ENCODE data around the gene SPACA5B.

DNA sequence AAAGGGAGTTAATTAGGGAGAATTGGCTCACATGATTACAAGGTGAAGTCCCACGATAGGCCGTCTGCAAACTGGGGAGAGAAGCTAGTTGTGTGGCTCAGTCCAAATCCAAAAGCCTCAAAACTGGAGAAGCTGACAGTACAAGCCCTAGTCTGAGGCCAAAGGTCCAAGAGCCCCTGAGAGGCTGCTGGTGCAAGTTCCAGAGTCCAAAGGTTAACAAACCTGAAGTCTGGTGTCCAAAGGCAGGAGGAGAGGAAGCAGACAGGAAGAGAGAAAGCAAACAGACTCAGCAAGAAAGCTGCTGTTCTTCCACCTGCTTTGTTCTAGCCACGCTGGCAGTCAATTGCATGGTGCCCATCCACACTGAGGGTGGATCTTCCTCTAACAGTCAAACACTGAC is 29.0 kb upstream of the SPACA5B start:
- TF ChIP-seq, protein P1, sequence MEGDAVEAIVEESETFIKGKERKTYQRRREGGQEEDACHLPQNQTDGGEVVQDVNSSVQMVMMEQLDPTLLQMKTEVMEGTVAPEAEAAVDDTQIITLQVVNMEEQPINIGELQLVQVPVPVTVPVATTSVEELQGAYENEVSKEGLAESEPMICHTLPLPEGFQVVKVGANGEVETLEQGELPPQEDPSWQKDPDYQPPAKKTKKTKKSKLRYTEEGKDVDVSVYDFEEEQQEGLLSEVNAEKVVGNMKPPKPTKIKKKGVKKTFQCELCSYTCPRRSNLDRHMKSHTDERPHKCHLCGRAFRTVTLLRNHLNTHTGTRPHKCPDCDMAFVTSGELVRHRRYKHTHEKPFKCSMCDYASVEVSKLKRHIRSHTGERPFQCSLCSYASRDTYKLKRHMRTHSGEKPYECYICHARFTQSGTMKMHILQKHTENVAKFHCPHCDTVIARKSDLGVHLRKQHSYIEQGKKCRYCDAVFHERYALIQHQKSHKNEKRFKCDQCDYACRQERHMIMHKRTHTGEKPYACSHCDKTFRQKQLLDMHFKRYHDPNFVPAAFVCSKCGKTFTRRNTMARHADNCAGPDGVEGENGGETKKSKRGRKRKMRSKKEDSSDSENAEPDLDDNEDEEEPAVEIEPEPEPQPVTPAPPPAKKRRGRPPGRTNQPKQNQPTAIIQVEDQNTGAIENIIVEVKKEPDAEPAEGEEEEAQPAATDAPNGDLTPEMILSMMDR (IDR thresholded peaks at IDR 0.05): no peak
- no peak for TF ChIP-seq POLR2A (IDR thresholded peaks at IDR 0.05)
